GM12878 (cell line): ENCODE results near the gene LBR. TPM values are rescaled to one million over a fixed set of nuclear protein-coding genes. Genes with fewer than 3 reads are reported as not detected.

Experiments used
- ATAC-seq: fragments of 200-7000 bp; cut with Tn5 transposase; 3 replicates; pipeline ENCODE4 v1.9.1; 2020; ENCODE audit warnings: mild to moderate bottlenecking, moderate library complexity
- BruUV-seq: library from RNA; stranded (reverse); fragments of 400-500 nt; replicated peaks from 2 replicates; lab custom pipeline; 2021; lab: Mats Ljungman, UMichigan
- CTCF ChIA-PET: fragments of 300-600 bp; sonication (Branson Sonifier 250); formaldehyde crosslinking; extraction: SDS; loops from one replicate; lab custom pipeline; 2021; ENCODE audit warnings: inconsistent platforms; lab: Yijun Ruan, JAX
- POLR2A ChIA-PET: fragments of 350-600 bp; formaldehyde crosslinking; extraction: SDS; loops from one replicate; lab custom pipeline; 2021; ENCODE audit warnings: inconsistent platforms; lab: Charles Lee
- RAD21 ChIA-PET: fragments of 300-600 bp; sonication (Branson Sonifier 250); formaldehyde crosslinking; loops from one replicate; lab custom pipeline; 2023; ENCODE audit warnings: antibody characterized with exemption; ENCODE audit not compliant: unreplicated experiment; lab: Charles Lee
- SMC1A ChIA-PET: fragments of 300-600 bp; sonication (Branson Sonifier 250); formaldehyde crosslinking; loops from one replicate; lab custom pipeline; 2023; ENCODE audit not compliant: unreplicated experiment, uncharacterized antibody; lab: Charles Lee
- DNase-seq: peaks from one replicate; pipeline ENCODE4 v3.0.0-alpha.2; 2011; ENCODE audit warnings: low read depth, low spot score
- FAIRE-seq: peaks from 3 replicates; lab custom pipeline; 2011; peaks lifted over from hg19 to GRCh38; lab: Jason Lieb, UNC
- H2AFZ ChIP-seq: 2 replicates; pipeline ENCODE4 v1.6.0; 2011; ENCODE audit warnings: low read depth, low read length, control low read depth; ENCODE audit not compliant: control insufficient read depth
- H3K27ac ChIP-seq: 2 replicates; pipeline ENCODE4 v1.5.1; 2011; ENCODE audit warnings: control low read depth; ENCODE audit not compliant: control insufficient read depth, insufficient read depth
- H3K27me3 ChIP-seq, 2 experiments: replicated peaks in 1 of 2; 2 replicates each; pipeline versions ENCODE4 v1.6.0 to v1.6.1; 2011; ENCODE audit warnings: low read length in 1 of 2; ENCODE audit not compliant: control insufficient read depth in 2 of 2, insufficient read depth in 2 of 2
- H3K36me3 ChIP-seq, 2 experiments: 2 replicates each; pipeline ENCODE4 v1.5.1; 2011; ENCODE audit warnings: low read length in 1 of 2; ENCODE audit not compliant: control insufficient read depth in 2 of 2, insufficient read depth in 2 of 2
- H3K4me1 ChIP-seq: 2 replicates; pipeline ENCODE4 v1.6.1; 2011; ENCODE audit warnings: mild to moderate bottlenecking, low read length, moderate library complexity, mixed read lengths; ENCODE audit not compliant: control insufficient read depth, insufficient read depth
- H3K4me2 ChIP-seq: 2 replicates; pipeline ENCODE4 v1.6.0; 2011; ENCODE audit warnings: control low read depth; ENCODE audit not compliant: control insufficient read depth, insufficient read depth
- H3K4me3 ChIP-seq: fragments of 200-600 bp; sonication (generic); 2 replicates; pipeline ENCODE4 v1.5.1; 2016
- H3K79me2 ChIP-seq: 2 replicates; pipeline ENCODE4 v1.6.0; 2011; ENCODE audit warnings: low read length; ENCODE audit not compliant: control insufficient read depth, insufficient read depth
- H3K9ac ChIP-seq: 2 replicates; pipeline ENCODE4 v1.8.0; 2011; ENCODE audit warnings: low read length, control low read depth, mixed read lengths; ENCODE audit not compliant: control insufficient read depth, insufficient read depth
- H3K9me3 ChIP-seq: replicated peaks from 3 replicates; pipeline ENCODE4 v1.5.1; 2011; ENCODE audit warnings: mild to moderate bottlenecking, low read length; ENCODE audit not compliant: control insufficient read depth, insufficient read depth
- H4K20me1 ChIP-seq: 2 replicates; pipeline ENCODE4 v1.6.0; 2011; ENCODE audit not compliant: control insufficient read depth, insufficient read depth
- CHD1 ChIP-seq: IDR thresholded peaks from 2 replicates; pipeline ENCODE4 v1.6.1; 2012; ENCODE audit warnings: low read depth, low read length, improper control_type of control experiment
- MLLT1 ChIP-seq: fragments of 450-650 bp; IDR thresholded peaks from 2 replicates; pipeline ENCODE4 v1.6.1; 2016; ENCODE audit warnings: mild to moderate bottlenecking
- POLR2A ChIP-seq: IDR thresholded peaks from 2 replicates; pipeline ENCODE4 v1.6.1; 2011; ENCODE audit warnings: low read depth, mild to moderate bottlenecking, low read length
- PRDM15 ChIP-seq: fragments of 450-650 bp; formaldehyde crosslinking; IDR thresholded peaks from 2 replicates; pipeline ENCODE4 v1.4.0; 2020; ENCODE audit warnings: mild to moderate bottlenecking, moderate library complexity
- TARDBP ChIP-seq: IDR thresholded peaks from 2 replicates; pipeline ENCODE4 v1.6.1; 2016; ENCODE audit warnings: borderline replicate concordance
- ZBTB11 ChIP-seq: fragments of 450-650 bp; formaldehyde crosslinking; IDR thresholded peaks from 2 replicates; pipeline ENCODE4 v1.5.0; 2022; ENCODE audit warnings: mild to moderate bottlenecking, missing genetic modification characterization
- ZNF687 ChIP-seq: fragments of 450-650 bp; IDR thresholded peaks from 2 replicates; pipeline ENCODE4 v1.6.1; 2017; ENCODE audit warnings: mild to moderate bottlenecking, moderate library complexity
- WGBS: methylation state at CpG from one replicate; pipeline ENCODE4 v1.1.6; 2016; ENCODE audit warnings: low lambda C conversion rate; ENCODE audit not compliant: insufficient replicate concordance, insufficient coverage; ENCODE audit errors: missing lambda C conversion rate; 5-methylcytosine and 5-hydroxymethylcytosine counted together
- in situ Hi-C: fragments of 300-500 bp; cut with MboI; formaldehyde crosslinking; loops from 9 replicates; pipeline ENCODE4 v1.14.3; 2018; ENCODE audit warnings: mixed read lengths
- intact Hi-C: fragments of 100-400 bp; cut with micrococcal nuclease; formaldehyde crosslinking; loops from one replicate; pipeline ENCODE4 v1.14.2; 2022; ENCODE audit not compliant: unreplicated experiment
- polyA plus RNA-seq, 11 experiments: library from polyadenylated mRNA; depleted of rRNA in 4 of 11; unstranded in 6 of 11; stranded (reverse) in 5 of 11; fragments of >200 nt; fragmentation: Nextera tagmentation in 4 of 11; fragmentation: Illumina TruSeq in 1 of 11; extraction: Ambion mirVana in 4 of 11; extraction: Trizol in 1 of 11; gene quantifications; 1 replicate in 1 of 11; 2 replicates in 10 of 11; pipeline versions ENCODE4 v1.2.1 to v1.2.3, GENCODE V29; 2011 to 2016; ENCODE audit warnings: inconsistent platforms in 2 of 11, missing spikeins in 2 of 11, low read depth in 1 of 11
- total RNA-seq, 4 experiments: library from RNA; depleted of rRNA in 3 of 4; stranded (reverse); fragments of >200 nt in 3 of 4; fragmentation: Illumina TruSeq in 1 of 4; extraction: Trizol in 1 of 4; gene quantifications; 2 replicates each; pipeline versions ENCODE4 v1.2.1 to v1.2.3, GENCODE V29; 2013 to 2021

Gene LBR
- total and polyA plus RNA-seq, 10 of the 15 experiments (the other 5 are each of a cell fraction or from before 2014, with no cell fraction given), result 81.8 to 178 (median 114) TPM

GRCh38 chr1:225466848-225467192 lies 39.0 kb upstream of the LBR start:
- ATAC-seq (no peak; the same call in 2 of the 3 replicates), DNase-seq (no peak), FAIRE-seq (no peak)
- WGBS, result 40% methylated on average over 4 of the region's 4 CpGs
- in situ Hi-C loops, result no loop called here
- no TSS peak for BruUV-seq
- H3K4me3 ChIP-seq, result peak overlapping the region; percentile 71; the same call in 1 of the 2 replicates
- H3K4me1 ChIP-seq, result peaks cover 13% of the 10 kb centered on the region; the same call in 1 of the 2 replicates
- no peaks in the 10 kb centered on the region for H3K9me3 ChIP-seq
- ChIA-PET POLR2A (interaction anchor here (0.7 to 3.3 kb wide), 5 partner anchors 22 to 536 kb away, joined by 3 to 12 read pairs (median 5); partner anchors contain the start of gene PYCR2), CTCF (interaction anchor here (1.6 to 2.9 kb wide), 5 partner anchors 8 to 312 kb away, joined by 6 to 16 read pairs (median 11); no protein-coding TSS in a partner anchor), RAD21 (interaction anchor here (2.0 to 2.2 kb wide), 2 partner anchors 38 to 40 kb away, joined by 8 to 13 read pairs; partner anchors contain the start of gene LBR), SMC1A (interaction anchor here (1.1 to 2.1 kb wide), 3 partner anchors 22 to 147 kb away, joined by 5 to 14 read pairs (median 6); no protein-coding TSS in a partner anchor)
- H3K79me2 ChIP-seq, result no peaks in the 10 kb centered on the region
- intact Hi-C loops, result loop anchor here (1.0 to 5.0 kb wide), 5 partner anchors 22 to 645 kb away; partner anchors contain the start of genes H3-3A, LBR and PYCR2
- H3K27ac ChIP-seq, result peak overlapping the region; percentile 96
- no peaks in the 10 kb centered on the region for H3K36me3 ChIP-seq
- H4K20me1 ChIP-seq, result no peaks in the 10 kb centered on the region
- peak overlapping the region; percentile 90 for H2AFZ ChIP-seq
- H3K4me2 ChIP-seq, result peak overlapping the region; percentile 97
- no peaks in the 10 kb centered on the region for H3K27me3 ChIP-seq
- peak overlapping the region; percentile 90 for H3K9ac ChIP-seq
- peak; percentile 99 for TF ChIP-seq ZNF687
- no peak for TF ChIP-seq POLR2A
- TF ChIP-seq ZBTB11, result no peak
- TF ChIP-seq CHD1, result no peak
- peak; percentile 85 for TF ChIP-seq MLLT1
- TF ChIP-seq PRDM15 (CRISPR knock-in tag), result peak; percentile 95
- no peak for TF ChIP-seq TARDBP
